Activated T-cell treated with anti-CD3 and anti-CD28 coated beads for 1 hour (primary cell): ENCODE measurements around the gene TUBGCP5.

Experiments
- DNase-seq: peaks from one replicate; pipeline ENCODE4 v3.0.0-alpha.2; 2020; ENCODE audit warnings: low read depth

TUBGCP5 gene

DNA sequence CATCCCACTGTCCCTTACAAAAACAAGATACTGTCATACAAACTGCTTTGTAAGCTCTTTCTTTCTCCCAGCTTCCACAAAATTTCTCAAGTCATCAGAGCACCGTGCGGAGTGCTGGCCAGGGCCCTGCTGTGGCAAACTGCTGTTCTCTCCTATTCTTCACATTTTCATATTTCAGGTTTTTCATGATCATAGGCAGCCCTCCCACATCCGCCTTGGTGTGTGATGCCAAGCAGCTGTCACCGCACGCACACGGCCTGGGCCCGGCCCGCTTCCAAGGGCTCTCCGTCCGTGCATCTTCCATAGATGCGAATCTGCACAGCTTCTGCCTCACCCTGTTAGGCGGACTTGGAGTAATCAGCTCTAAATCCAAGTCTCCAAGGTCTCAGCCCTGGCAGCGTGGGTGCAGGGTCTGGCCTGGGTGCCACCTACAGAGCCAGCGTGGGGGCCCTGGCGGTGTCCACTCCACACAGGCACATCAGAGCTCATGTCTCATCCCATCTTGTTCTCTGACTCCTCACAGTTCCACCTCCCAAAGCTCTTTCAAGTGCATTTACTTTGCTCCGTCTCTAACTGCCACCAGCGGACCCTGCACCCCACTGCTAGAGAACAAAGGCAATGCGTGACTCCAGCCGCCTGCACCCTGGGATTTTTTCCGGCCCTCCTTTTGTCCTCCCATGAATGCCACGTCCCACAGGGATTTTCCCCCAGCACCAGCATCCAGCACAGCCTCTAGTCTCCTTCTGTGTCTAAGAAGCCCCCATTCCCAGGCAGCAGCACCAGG lies 86.4 kb downstream of the TUBGCP5 start:
- no peak for DNase-seq

DNA sequence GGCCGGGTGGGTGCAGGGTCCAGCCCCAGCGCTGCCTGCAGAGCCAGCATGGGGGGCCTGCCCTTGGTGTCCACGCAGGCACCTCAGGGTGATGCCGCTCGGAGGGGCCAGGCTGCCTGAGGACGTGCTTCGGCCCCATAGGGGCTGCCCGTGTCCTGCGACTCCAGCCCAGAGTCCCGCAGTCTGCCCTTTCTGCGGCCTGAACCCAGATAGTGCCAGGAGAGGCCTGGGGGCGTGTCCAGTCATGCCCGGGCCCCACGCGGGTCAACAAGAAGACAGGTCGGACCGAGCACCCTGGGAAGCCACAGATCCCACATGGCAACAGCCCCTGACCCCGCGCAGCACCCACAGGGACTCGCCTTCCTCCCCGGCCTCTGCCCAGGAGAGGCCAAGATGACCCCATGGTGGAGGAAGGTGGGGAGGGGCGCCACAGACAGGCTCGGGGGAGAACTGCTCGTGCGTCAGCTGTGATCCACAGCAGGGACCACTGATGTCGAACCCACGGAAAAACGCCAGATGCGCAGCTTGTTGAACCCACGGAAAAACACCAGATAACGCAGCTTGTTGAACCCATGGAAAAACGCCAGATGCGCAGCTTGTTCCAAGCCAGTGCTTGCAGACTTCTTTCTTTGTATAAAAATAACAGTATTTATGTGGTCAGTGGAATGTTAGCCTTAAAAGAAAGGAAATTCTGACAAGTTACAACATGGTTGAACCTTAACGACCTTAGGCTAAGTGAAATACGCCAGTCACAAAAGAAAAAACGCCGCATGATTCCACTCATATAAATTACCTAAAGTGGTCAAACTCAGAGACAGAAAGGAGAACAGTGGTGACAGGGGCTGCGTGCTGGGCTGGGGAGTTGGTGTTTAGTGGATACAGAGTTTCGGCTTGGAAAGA lies 87.7 kb downstream of the TUBGCP5 start:
- DNase-seq: no peak

- no peak for DNase-seq
Observed at GRCh38 chr15:22951031-22951380, 88.4 kb downstream of the TUBGCP5 start.

DNA sequence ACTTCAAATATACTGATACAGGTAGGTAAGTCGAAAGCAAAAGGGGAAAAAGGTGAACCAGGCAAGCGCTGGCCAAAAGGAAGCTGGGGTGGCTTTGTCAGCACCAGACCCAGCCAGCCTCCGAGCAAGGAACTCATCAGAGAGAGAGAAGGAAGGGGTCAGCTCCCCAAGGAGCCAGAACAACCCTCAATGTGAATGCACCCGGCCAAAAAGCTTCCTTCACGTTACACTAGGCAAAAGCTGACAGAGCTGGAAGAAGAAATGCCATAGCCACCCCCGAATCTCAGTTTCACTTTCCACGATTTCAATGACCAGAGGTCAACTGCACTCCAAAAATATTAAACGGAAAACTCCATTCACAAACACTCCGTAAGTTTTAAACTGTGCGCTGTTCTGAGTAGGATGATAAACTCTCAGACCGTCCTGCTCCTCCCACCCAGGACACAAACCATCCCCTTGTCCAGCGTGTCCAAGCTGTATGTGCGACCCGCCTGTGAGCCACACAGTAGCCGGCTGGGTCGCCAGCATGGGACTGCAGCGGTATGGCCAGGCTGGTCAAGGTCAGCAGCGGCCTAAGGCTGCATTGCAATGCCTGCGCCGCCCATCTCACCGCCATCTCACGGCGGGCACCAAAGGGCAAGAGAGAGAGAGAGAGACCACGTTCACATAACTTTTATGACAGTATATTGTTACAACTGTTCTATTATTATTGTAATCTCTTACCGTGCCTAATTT lies 88.9 kb downstream of the TUBGCP5 start:
- no peak for DNase-seq
